ENCODE measurements around the gene UBR3.

DNA sequence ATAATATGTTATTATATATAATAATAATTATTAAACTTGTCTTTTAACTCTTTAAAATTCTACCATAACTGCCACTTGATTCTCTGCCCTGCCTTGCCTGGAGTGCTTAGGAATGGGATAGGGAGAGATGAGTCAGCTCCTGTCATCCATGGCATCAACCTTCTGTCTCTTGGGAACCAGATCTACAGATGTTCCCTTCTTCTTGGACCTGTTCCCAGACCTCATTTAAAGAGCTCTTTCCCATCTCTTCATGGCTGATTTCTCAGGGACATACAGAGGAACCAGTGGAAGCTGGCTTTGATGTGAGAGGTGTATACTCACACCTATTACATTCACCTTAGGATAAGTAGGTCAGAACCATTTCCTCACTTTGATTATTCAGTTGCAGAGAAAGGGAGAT, 195.4 kb downstream of the UBR3 start:
- TF ChIP-seq POLR2A (IDR thresholded peaks at IDR 0.05; ENCODE audit: low read depth, low read length) (no peak), CHD1 (IDR thresholded peaks at IDR 0.05; ENCODE audit: low read depth, low read length) (no peak), RAD21 (IDR thresholded peaks at IDR 0.05; ENCODE audit: low read length) (no peak), FOS (IDR thresholded peaks at IDR 0.05; ENCODE audit: low read depth, low read length) (0 out of 2 replicates have a peak, but pooled peaks have one; percentile 10), BHLHE40 (IDR thresholded peaks at IDR 0.05; ENCODE audit: low read depth, low read length) (no peak), CEBPB (IDR thresholded peaks at IDR 0.05; ENCODE audit: low read depth, low read length) (no peak), RFX5 (IDR thresholded peaks at IDR 0.05; ENCODE audit: low read depth, low read length) (no peak), MAFK (IDR thresholded peaks at IDR 0.05; ENCODE audit: low read depth, low read length) (no peak), SMC3 (IDR thresholded peaks at IDR 0.05; ENCODE audit: low read depth, low read length) (no peak), MXI1 (IDR thresholded peaks at IDR 0.05; ENCODE audit: borderline replicate concordance, low read depth, low read length) (no peak), RCOR1 (IDR thresholded peaks at IDR 0.05; ENCODE audit: insufficient replicate concordance, low read length) (no peak), MAZ (IDR thresholded peaks at IDR 0.05; ENCODE audit: borderline replicate concordance, low read depth, low read length) (no peak)
- TF ChIP-seq, protein P1, sequence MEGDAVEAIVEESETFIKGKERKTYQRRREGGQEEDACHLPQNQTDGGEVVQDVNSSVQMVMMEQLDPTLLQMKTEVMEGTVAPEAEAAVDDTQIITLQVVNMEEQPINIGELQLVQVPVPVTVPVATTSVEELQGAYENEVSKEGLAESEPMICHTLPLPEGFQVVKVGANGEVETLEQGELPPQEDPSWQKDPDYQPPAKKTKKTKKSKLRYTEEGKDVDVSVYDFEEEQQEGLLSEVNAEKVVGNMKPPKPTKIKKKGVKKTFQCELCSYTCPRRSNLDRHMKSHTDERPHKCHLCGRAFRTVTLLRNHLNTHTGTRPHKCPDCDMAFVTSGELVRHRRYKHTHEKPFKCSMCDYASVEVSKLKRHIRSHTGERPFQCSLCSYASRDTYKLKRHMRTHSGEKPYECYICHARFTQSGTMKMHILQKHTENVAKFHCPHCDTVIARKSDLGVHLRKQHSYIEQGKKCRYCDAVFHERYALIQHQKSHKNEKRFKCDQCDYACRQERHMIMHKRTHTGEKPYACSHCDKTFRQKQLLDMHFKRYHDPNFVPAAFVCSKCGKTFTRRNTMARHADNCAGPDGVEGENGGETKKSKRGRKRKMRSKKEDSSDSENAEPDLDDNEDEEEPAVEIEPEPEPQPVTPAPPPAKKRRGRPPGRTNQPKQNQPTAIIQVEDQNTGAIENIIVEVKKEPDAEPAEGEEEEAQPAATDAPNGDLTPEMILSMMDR (conservative IDR thresholded peaks at IDR 0.05; ENCODE audit: low read depth, low read length): no peak
- TF ChIP-seq, protein P2, sequence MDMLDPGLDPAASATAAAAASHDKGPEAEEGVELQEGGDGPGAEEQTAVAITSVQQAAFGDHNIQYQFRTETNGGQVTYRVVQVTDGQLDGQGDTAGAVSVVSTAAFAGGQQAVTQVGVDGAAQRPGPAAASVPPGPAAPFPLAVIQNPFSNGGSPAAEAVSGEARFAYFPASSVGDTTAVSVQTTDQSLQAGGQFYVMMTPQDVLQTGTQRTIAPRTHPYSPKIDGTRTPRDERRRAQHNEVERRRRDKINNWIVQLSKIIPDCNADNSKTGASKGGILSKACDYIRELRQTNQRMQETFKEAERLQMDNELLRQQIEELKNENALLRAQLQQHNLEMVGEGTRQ (IDR thresholded peaks at IDR 0.05; ENCODE audit: low read depth, low read length): no peak
